Subcutaneous adipose tissue (tissue), 4 donors: Measurements from ENCODE around the gene RGL2. TPM values are rescaled to one million over a fixed set of nuclear protein-coding genes. Genes with fewer than 3 reads are reported as not detected.

Experiments used
- CTCF ChIP-seq: fragments of 450-650 bp; IDR thresholded peaks from one replicate; pipeline ENCODE4 v1.5.1; 2016; ENCODE audit warnings: low read depth, mild to moderate bottlenecking, control low read depth, antibody characterized with exemption, moderate library complexity
- total RNA-seq, 4 donors: library from RNA; depleted of rRNA; stranded (reverse); fragments of >200 nt; gene quantifications; one replicate each; pipeline ENCODE4 v1.1.0, GENCODE V29; 2016

RGL2 gene
- total RNA-seq, 4 donors from 2014 or later = 16.0 to 45.8 (median 42.5) TPM

- TF ChIP-seq CTCF = no peak
These were observed 34.9 kb upstream of the RGL2 start for GRCh38 chr6:33333666-33334065.

- TF ChIP-seq CTCF = no peak
These were observed 32.0 kb upstream of the RGL2 start for GRCh38 chr6:33330736-33331135.

DNA sequence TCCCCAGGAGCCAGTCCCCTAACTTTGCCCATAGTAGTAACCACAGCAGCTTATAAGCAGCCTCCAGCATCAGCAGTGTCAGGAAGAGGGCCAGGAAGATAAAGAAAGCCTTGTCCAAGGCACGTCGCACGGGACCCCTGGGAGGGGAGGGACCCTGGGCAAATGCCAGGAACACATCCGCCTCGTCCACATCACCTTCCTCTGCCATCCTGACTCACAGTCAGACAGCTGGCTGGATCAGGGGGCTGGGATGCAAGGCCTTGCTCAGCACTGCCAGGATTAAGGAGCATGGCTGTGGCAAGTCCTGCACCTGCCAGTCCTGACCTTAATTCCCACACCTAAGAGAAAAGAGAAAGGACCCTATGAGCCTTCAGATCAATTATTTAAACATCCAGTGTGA is 30.3 kb upstream of the RGL2 start:
- no peak for TF ChIP-seq CTCF

DNA sequence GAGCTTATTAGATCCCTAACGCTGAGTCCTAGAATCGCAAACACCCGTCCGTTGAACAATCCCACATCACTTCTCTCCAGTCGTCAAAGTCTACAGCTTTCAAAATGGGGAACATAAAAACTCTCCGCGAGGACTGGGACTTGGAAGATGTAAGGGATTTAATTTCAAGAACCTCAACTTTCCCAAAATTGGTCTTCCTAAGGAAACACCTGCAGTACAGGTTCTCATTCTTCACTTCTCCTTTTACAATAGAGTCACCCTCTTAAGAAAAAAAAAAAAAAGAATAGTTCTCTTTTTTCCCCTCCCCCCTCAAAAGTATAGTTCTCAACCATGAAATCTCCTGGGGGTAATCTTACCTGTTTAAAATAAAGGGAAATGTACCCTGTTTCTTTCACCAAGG is 25.4 kb upstream of the RGL2 start:
- no peak for TF ChIP-seq CTCF

DNA sequence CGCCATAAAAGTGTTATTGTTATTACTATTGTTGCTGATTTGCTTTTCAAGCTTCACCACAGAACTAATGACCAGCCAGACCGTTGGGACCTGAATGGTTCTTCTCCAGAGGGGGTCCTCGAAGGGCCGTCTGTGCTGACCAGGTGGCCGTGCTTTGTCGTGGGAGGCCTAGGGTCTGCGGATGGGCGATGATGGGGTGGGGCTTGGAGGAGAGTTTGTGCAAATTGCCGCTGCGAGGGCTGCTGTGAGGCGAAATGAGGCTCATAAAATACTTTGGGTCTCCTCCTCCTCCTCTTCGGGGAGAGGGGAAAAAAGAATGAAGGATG is 24.8 kb upstream of the RGL2 start:
- TF ChIP-seq CTCF = no peak

- no peak for TF ChIP-seq CTCF
These were observed 22.5 kb upstream of the RGL2 start for GRCh38 chr6:33321227-33321626.

DNA sequence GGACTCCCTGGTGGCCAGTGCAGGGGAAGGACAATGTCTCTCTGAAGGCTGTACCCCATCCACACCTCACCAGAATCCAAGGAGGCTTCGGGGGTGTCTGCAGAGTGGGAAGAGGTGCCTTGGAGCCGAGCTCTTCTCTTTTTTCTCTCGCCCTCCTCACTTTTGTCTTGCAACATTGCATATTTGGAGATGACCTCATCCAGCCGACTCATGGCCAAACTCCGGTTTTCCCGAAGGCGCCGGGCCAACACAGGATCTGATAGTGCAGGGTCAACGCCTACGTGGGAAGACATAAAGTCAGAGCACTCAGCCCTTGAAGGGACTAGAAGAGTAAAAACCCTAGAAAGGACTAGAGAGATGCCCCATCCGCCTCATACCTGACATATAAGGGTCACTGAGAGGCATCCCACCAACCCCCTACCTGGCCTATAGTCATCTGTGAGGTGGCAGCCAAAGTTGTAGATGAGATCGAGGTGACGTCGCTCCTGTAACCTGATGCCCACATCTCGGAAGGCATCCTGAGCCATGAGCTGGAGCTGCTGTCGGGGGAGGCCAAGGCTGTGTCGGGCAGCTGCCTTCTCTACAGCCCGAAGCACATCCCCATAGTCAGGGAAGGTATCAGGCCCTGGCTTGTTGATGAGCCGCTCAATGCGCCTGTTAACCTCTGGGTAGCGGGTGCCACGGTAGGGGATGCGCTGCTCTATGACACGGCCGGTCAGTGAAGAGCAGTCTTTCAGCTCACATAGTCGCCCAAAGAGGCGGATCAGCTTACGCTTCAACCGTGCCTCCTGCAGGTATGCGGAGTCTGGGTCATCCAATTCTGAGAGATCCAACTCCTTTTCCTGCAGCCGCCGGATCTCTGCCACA is 21.8 kb upstream of the RGL2 start:
- no peak for TF ChIP-seq CTCF
